Measurements from ENCODE around the gene MBTPS1.

DNA sequence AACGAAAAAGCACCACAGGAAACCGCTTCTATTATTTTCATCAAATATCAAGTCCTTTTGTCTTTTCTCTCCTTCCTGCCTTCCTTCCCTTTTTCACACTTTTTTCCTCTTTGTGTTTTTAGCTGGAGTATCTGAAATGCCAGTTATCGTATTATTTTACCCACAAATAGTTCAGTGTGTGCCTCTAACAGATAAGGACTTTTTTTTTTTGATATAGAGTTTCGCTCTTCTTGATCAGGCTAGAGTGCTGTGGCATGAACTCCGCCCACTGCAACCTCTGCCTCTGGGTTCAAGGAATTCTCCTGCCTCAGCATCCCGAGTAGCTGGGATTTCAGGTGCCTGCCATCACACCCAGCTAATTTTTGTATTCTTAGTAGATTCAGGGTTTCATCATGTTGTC is 39.0 kb upstream of the MBTPS1 start:
- TF ChIP-seq, protein P1, sequence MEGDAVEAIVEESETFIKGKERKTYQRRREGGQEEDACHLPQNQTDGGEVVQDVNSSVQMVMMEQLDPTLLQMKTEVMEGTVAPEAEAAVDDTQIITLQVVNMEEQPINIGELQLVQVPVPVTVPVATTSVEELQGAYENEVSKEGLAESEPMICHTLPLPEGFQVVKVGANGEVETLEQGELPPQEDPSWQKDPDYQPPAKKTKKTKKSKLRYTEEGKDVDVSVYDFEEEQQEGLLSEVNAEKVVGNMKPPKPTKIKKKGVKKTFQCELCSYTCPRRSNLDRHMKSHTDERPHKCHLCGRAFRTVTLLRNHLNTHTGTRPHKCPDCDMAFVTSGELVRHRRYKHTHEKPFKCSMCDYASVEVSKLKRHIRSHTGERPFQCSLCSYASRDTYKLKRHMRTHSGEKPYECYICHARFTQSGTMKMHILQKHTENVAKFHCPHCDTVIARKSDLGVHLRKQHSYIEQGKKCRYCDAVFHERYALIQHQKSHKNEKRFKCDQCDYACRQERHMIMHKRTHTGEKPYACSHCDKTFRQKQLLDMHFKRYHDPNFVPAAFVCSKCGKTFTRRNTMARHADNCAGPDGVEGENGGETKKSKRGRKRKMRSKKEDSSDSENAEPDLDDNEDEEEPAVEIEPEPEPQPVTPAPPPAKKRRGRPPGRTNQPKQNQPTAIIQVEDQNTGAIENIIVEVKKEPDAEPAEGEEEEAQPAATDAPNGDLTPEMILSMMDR (IDR thresholded peaks at IDR 0.05), result no peak
- TF ChIP-seq POLR2A (IDR thresholded peaks at IDR 0.05) (no peak), POLR2AphosphoS5 (IDR thresholded peaks at IDR 0.05) (no peak)

Measured in upper lobe of left lung (tissue), 4 donors.